Thoracic aorta (tissue), 2 donors: ENCODE results near the gene BOLA3. TPM values are rescaled to one million over a fixed set of nuclear protein-coding genes. Genes with fewer than 3 reads are reported as not detected.

Experiments used
- ATAC-seq: fragments of 150-250 bp; one replicate; pipeline ENCODE4 v1.8.0; 2017; ENCODE audit warnings: low read depth; ENCODE audit not compliant: insufficient number of reproducible peaks, low FRiP score
- DNase-seq: peaks from one replicate; pipeline ENCODE4 v3.0.0-alpha.2; 2020; ENCODE audit warnings: low spot score
- H3K27ac ChIP-seq, 2 donors: fragments of 200-600 bp; sonication (generic); 1 replicate in 1 of 2; 2 replicates in 1 of 2; pipeline ENCODE4 v1.5.1; 2016; ENCODE audit warnings: mild to moderate bottlenecking in 2 of 2, moderate library complexity in 2 of 2
- H3K27me3 ChIP-seq: fragments of 200-600 bp; sonication (generic); replicated peaks from 2 replicates; pipeline ENCODE4 v1.6.0; 2016; ENCODE audit warnings: mild to moderate bottlenecking; ENCODE audit not compliant: insufficient read depth
- H3K36me3 ChIP-seq: fragments of 200-600 bp; sonication (generic); one replicate; pipeline ENCODE4 v1.5.1; 2016
- H3K4me1 ChIP-seq, 2 donors: fragments of 200-600 bp; sonication (generic); 1 replicate in 1 of 2; 2 replicates in 1 of 2; pipeline versions ENCODE4 v1.5.1 to v1.6.0; 2016; ENCODE audit warnings: low read depth in 2 of 2, mild to moderate bottlenecking in 1 of 2; ENCODE audit not compliant: control insufficient read depth in 1 of 2
- H3K4me3 ChIP-seq: fragments of 200-600 bp; sonication (generic); 2 replicates; pipeline ENCODE4 v1.5.1; 2016; ENCODE audit warnings: mild to moderate bottlenecking
- H3K9me3 ChIP-seq: fragments of 200-600 bp; sonication (generic); 2 replicates; pipeline ENCODE4 v1.5.1; 2016
- total RNA-seq, 2 donors: library from RNA; depleted of rRNA; stranded (reverse); fragments of >200 nt; gene quantifications; one replicate each; pipeline versions ENCODE4 v1.1.0 to v1.2.3, GENCODE V29; 2016
- TF ChIP-seq, protein P1 (sequence below): fragments of 200-600 bp; sonication (generic); IDR thresholded peaks from one replicate; pipeline ENCODE4 v1.5.1; 2019; ENCODE audit warnings: antibody characterized with exemption

Gene BOLA3
- total RNA-seq, 2 donors from 2014 or later, result 17.2 to 21.1 TPM

DNA sequence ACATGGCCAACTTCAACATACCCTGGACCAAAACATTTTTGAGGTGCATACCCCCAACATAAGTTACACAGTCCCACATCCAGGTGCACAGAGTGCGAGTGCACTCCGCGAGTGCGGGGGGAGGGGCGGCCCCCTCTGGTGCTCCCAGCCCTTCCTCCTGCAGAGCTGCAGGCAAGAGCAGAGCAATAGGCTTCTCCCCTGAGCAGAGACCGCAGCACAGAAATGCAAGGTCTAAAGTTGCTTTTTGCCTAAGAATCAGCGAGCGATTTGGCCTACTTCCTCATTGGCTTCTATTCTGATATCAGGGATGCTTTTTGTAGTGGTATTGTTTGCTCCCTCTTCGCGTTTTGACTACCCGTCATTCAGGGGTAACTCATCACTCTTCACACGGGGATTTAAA lies 40.6 kb downstream of the BOLA3 start:
- ATAC-seq (no peak), DNase-seq (no peak)
- Histone ChIP-seq H3K9me3 (no peaks in the 10 kb centered on the region), H3K27ac (no peak overlapping the region), H3K27me3 (no peaks in the 10 kb centered on the region), H3K4me3 (no peak overlapping the region), H3K4me1 (no peaks in the 10 kb centered on the region), H3K36me3 (no peaks in the 10 kb centered on the region)
- TF ChIP-seq, protein P1, sequence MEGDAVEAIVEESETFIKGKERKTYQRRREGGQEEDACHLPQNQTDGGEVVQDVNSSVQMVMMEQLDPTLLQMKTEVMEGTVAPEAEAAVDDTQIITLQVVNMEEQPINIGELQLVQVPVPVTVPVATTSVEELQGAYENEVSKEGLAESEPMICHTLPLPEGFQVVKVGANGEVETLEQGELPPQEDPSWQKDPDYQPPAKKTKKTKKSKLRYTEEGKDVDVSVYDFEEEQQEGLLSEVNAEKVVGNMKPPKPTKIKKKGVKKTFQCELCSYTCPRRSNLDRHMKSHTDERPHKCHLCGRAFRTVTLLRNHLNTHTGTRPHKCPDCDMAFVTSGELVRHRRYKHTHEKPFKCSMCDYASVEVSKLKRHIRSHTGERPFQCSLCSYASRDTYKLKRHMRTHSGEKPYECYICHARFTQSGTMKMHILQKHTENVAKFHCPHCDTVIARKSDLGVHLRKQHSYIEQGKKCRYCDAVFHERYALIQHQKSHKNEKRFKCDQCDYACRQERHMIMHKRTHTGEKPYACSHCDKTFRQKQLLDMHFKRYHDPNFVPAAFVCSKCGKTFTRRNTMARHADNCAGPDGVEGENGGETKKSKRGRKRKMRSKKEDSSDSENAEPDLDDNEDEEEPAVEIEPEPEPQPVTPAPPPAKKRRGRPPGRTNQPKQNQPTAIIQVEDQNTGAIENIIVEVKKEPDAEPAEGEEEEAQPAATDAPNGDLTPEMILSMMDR, result no peak

DNA sequence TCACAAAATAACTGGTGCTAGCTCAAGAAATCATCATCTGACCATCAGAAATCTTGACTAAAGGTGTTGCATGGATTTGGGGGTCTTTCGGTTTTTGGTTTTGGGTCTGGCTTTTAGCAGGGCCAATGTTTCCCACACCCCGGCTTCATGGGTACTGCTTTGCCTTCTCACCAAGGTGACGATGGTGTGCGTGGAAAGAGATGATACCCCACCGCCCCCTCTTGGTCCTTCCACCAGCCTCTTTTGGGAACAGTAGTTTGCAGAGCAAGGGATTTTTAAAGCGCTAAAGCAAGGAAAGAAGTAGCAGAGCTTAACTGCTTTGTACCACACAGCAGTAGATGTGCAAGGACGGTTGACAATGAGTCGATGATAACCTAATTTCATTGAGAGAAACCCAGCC lies 42.3 kb downstream of the BOLA3 start:
- Histone ChIP-seq H3K36me3 (peaks cover 13% of the 10 kb centered on the region), H3K4me3 (no peak overlapping the region), H3K27me3 (no peaks in the 10 kb centered on the region), H3K27ac (no peak overlapping the region), H3K9me3 (no peaks in the 10 kb centered on the region), H3K4me1 (no peaks in the 10 kb centered on the region)
- TF ChIP-seq, protein P1, result no peak
- no peak for DNase-seq
- ATAC-seq, result no peak

DNA sequence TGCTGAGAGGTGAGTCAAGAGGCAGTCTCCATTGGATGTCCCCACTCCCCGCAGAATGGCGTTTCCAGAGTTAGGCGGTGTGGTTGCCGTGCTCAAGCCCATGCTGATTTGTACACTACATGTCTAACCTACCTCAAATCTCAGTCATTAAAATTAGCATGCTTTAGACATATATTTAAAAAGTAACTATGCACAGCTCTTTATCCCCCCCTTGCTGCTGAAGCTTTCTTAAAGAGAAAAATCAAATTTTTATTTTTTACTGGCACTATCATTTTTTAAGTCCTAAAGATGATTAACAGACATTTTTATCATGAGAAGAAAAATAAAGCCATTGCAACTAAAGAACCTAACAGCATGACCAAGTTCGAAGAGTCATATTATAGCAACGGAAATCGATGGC lies 42.9 kb downstream of the BOLA3 start:
- Histone ChIP-seq H3K27ac (no peak overlapping the region), H3K36me3 (peaks cover 17% of the 10 kb centered on the region), H3K9me3 (no peaks in the 10 kb centered on the region), H3K4me3 (no peak overlapping the region), H3K4me1 (no peaks in the 10 kb centered on the region), H3K27me3 (no peaks in the 10 kb centered on the region)
- no peak for ATAC-seq
- TF ChIP-seq, protein P1, result no peak
- no peak for DNase-seq

DNA sequence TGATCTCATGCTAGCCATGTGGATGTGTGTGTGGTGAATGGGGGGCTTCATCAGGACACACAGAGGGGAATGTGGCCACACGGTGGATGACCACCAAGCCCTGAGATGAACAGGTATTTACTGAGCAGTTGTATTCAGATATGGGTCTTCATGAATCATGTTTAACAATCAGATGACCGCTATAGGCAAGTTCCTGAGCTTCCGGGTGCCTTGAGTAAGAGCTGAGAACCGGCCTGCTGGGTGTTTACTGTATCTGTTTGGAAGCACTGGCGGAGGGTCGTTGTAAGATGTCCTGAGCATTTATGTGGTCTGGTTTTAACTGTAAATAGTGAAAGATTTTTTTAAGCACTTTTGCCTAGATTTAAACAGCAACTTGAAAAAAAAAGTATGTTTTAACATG lies 43.9 kb downstream of the BOLA3 start:
- Histone ChIP-seq H3K4me3 (no peak overlapping the region), H3K27ac (no peak overlapping the region), H3K36me3 (peaks cover 23% of the 10 kb centered on the region), H3K4me1 (no peaks in the 10 kb centered on the region), H3K27me3 (no peaks in the 10 kb centered on the region), H3K9me3 (no peaks in the 10 kb centered on the region)
- ATAC-seq (no peak), DNase-seq (no peak)
- TF ChIP-seq, protein P1, result no peak

DNA sequence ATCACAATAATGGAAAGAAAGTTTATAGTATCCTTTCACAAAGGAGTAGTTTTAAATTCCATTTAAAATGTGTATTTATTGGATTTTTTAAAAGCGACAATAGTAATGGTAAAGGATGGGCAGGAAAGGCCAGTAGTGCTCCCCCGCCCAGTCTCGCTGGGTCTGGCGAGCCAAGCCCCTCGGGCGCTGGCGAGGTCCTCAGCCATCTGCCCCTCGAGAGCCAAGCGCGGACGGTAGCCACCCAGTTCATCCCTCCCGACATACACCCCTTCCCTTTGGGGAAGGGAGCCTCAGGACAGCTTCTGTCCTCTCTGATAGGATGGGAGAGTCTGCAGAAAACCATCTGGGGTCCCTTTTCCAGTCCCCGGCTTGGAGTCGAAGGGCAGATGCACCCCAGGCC lies 45.2 kb downstream of the BOLA3 start:
- no peak for ATAC-seq
- Histone ChIP-seq H3K4me1 (no peaks in the 10 kb centered on the region), H3K9me3 (no peaks in the 10 kb centered on the region), H3K27ac (no peak overlapping the region), H3K27me3 (no peaks in the 10 kb centered on the region), H3K4me3 (no peak overlapping the region), H3K36me3 (peaks cover 23% of the 10 kb centered on the region)
- TF ChIP-seq, protein P1, result no peak
- no peak for DNase-seq
